ENCODE measurements around the gene VAMP2.

Gene VAMP2

GRCh38 chr17:8153957-8154607, 8.7 kb downstream of the VAMP2 start:
- peak; percentile 98 for DNase-seq

- DNase-seq, result peak; percentile 97
These were observed 9.2 kb downstream of the VAMP2 start for GRCh38 chr17:8153525-8153956.

- DNase-seq, result no peak
These were observed 9.7 kb downstream of the VAMP2 start for GRCh38 chr17:8153031-8153451.

- DNase-seq, result peak; percentile 91
These were observed 10.5 kb downstream of the VAMP2 start, which contains the start of gene PER1 for GRCh38 chr17:8152112-8152775. Gene PER1 (minus strand): TSS chr17:8152404. CDS start chr17:8150706, 1,698 bp downstream.

- DNase-seq, result peak; percentile 60
These were observed 11.1 kb downstream of the VAMP2 start for GRCh38 chr17:8151641-8152111.

GRCh38 chr17:8151120-8151640, 11.6 kb downstream of the VAMP2 start:
- peak; percentile 85 for DNase-seq

- no peak for DNase-seq
These were observed 12.3 kb downstream of the VAMP2 start for GRCh38 chr17:8150194-8151119.

GRCh38 chr17:8149419-8150193, 13.1 kb downstream of the VAMP2 start:
- DNase-seq, result no peak

- no peak for DNase-seq
These were observed 14.2 kb downstream of the VAMP2 start for GRCh38 chr17:8148560-8148959.

GRCh38 chr17:8147805-8148404, 14.8 kb downstream of the VAMP2 start:
- DNase-seq, result no peak

- no peak for DNase-seq
These were observed 15.5 kb downstream of the VAMP2 start for GRCh38 chr17:8147141-8147804.

- no peak for DNase-seq
These were observed 16.2 kb downstream of the VAMP2 start for GRCh38 chr17:8146381-8147140.

GRCh38 chr17:8145811-8146210, 16.9 kb downstream of the VAMP2 start:
- DNase-seq, result no peak

GRCh38 chr17:8144401-8145231, 18.1 kb downstream of the VAMP2 start:
- DNase-seq, result no peak

GRCh38 chr17:8143581-8144400, 19.0 kb downstream of the VAMP2 start:
- no peak for DNase-seq

GRCh38 chr17:8142887-8143580, 19.7 kb downstream of the VAMP2 start:
- no peak for DNase-seq

GRCh38 chr17:8142158-8142886, 20.4 kb downstream of the VAMP2 start:
- DNase-seq, result no peak

Data from fibroblast of upper back skin (primary cell).